Suprapubic skin (tissue), 3 donors: Measurements from ENCODE around the gene ARHGAP44.

Experiments
- POLR2AphosphoS5 ChIP-seq, 3 donors: sonication (generic); formaldehyde crosslinking; IDR thresholded peaks; one replicate each; pipeline ENCODE4 v1.6.1; 2017; ENCODE audit warnings: antibody characterized with exemption in 3 of 3
- TF ChIP-seq, protein P1 (sequence below), 2 donors: fragments of 200-600 bp in 1 of 2; fragments of 450-650 bp in 1 of 2; sonication (generic) in 1 of 2; IDR thresholded peaks; one replicate each; pipeline ENCODE4 v1.5.1; 2016 to 2019; ENCODE audit warnings: antibody characterized with exemption in 2 of 2, mild to moderate bottlenecking in 1 of 2, moderate library complexity in 1 of 2

DNA sequence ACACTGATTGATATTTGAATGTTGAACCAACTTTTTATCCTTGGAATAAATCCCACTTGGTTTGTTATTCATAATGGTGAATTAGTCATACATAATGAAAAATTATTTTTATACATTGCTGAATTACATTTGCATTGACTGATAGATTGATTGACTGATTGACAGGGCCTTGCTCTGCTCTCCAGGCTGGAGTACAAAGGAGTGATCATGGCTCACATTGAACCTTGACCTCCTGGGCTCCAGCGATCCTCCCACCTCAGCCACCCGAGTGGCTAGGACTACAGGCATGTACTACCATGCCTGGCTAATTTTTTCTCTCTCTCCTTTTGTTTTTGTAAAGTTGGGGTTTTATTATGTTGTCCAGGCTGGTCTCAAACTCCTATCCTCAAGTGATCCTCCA, 97.8 kb downstream of the ARHGAP44 start:
- TF ChIP-seq, protein P1, sequence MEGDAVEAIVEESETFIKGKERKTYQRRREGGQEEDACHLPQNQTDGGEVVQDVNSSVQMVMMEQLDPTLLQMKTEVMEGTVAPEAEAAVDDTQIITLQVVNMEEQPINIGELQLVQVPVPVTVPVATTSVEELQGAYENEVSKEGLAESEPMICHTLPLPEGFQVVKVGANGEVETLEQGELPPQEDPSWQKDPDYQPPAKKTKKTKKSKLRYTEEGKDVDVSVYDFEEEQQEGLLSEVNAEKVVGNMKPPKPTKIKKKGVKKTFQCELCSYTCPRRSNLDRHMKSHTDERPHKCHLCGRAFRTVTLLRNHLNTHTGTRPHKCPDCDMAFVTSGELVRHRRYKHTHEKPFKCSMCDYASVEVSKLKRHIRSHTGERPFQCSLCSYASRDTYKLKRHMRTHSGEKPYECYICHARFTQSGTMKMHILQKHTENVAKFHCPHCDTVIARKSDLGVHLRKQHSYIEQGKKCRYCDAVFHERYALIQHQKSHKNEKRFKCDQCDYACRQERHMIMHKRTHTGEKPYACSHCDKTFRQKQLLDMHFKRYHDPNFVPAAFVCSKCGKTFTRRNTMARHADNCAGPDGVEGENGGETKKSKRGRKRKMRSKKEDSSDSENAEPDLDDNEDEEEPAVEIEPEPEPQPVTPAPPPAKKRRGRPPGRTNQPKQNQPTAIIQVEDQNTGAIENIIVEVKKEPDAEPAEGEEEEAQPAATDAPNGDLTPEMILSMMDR (IDR thresholded peaks at IDR 0.05), result no peak
- TF ChIP-seq POLR2AphosphoS5 (IDR thresholded peaks at IDR 0.05), result no peak
